HepG2 (cell line): ENCODE results near the gene ARPC1B. TPM values are rescaled to one million over a fixed set of nuclear protein-coding genes. Genes with fewer than 3 reads are reported as not detected.
"Not testable (repeated sequence)": the region's sequence is repeated elsewhere in the genome, so short reads cannot be mapped to it uniquely, and the experiment has no call there.

Experiments
- ATAC-seq: fragments of 200-7000 bp; cut with Tn5 transposase; 3 replicates; pipeline ENCODE4 v1.9.1; 2020; ENCODE audit warnings: mild to moderate bottlenecking, moderate library complexity
- BruUV-seq: library from RNA; stranded (reverse); fragments of 400-500 nt; replicated peaks from 2 replicates; lab custom pipeline; 2021; lab: Mats Ljungman, UMichigan
- CTCF ChIA-PET: fragments of 300-600 bp; formaldehyde crosslinking; extraction: SDS; loops from one replicate; lab custom pipeline; 2021; ENCODE audit warnings: low total read pairs, inconsistent platforms, low intra/inter-chr PET ratio; lab: Yijun Ruan, JAX
- POLR2A ChIA-PET: fragments of 350-600 bp; sonication (Branson Sonifier 250); formaldehyde crosslinking; loops from one replicate; lab custom pipeline; 2020; ENCODE audit warnings: antibody characterized with exemption, inconsistent platforms; lab: Yijun Ruan, JAX
- DNase-seq: peaks from one replicate; pipeline ENCODE4 v3.0.0-alpha.2; 2015; ENCODE audit warnings: low spot score
- FAIRE-seq: peaks from 3 replicates; lab custom pipeline; 2011; peaks lifted over from hg19 to GRCh38; lab: Jason Lieb, UNC
- H2AFZ ChIP-seq: one replicate; pipeline ENCODE4 v1.6.1; 2011; ENCODE audit warnings: low read length, inconsistent platforms
- H3K27ac ChIP-seq: fragments of 300-600 bp; 3 replicates; pipeline ENCODE4 v1.8.0; 2011; ENCODE audit warnings: mixed run types, mild to moderate bottlenecking, mixed read lengths, low read length, inconsistent platforms; ENCODE audit not compliant: insufficient read depth; ENCODE audit errors: extremely low read length
- H3K27me3 ChIP-seq, 2 experiments: fragments of 200-600 bp in 1 of 2; 2 replicates in 1 of 2; 3 replicates in 1 of 2; pipeline versions ENCODE4 v1.6.0 to v1.8.0; 2011; ENCODE audit warnings: low read length in 2 of 2, mild to moderate bottlenecking in 2 of 2, moderate library complexity in 2 of 2, inconsistent platforms in 1 of 2; ENCODE audit not compliant: insufficient read depth in 2 of 2, control insufficient read depth in 1 of 2
- H3K36me3 ChIP-seq, 2 experiments: fragments of 200-600 bp in 1 of 2; replicated peaks in 1 of 2; 2 replicates in 1 of 2; 3 replicates in 1 of 2; pipeline versions ENCODE4 v1.5.1 to v1.8.0; 2011; ENCODE audit warnings: low read length in 2 of 2, inconsistent platforms in 1 of 2; ENCODE audit not compliant: insufficient read depth in 2 of 2, control insufficient read depth in 1 of 2
- H3K4me1 ChIP-seq: 2 replicates; pipeline ENCODE4 v1.5.1; 2012; ENCODE audit warnings: low read length, inconsistent platforms; ENCODE audit not compliant: insufficient read depth
- H3K4me2 ChIP-seq: 2 replicates; pipeline ENCODE4 v1.6.0; 2011; ENCODE audit warnings: low read depth, low read length, inconsistent platforms
- H3K4me3 ChIP-seq, 3 experiments: fragments of 200-600 bp in 1 of 3; sonication (generic), shearing (Covaris generic) in 1 of 3; replicated peaks in 1 of 3; 2 replicates each; pipeline ENCODE4 v1.5.1; 2011 to 2016; ENCODE audit warnings: low read length in 3 of 3, inconsistent platforms in 2 of 3, low read depth in 2 of 3, mild to moderate bottlenecking in 2 of 3, control low read depth in 1 of 3, mixed read lengths in 1 of 3; ENCODE audit not compliant: insufficient read depth in 1 of 3
- H3K79me2 ChIP-seq: one replicate; pipeline ENCODE4 v1.6.1; 2011; ENCODE audit warnings: low read length, inconsistent platforms; ENCODE audit not compliant: insufficient read depth
- H3K9ac ChIP-seq: 2 replicates; pipeline ENCODE4 v1.6.0; 2011; ENCODE audit warnings: mild to moderate bottlenecking, low read depth, low read length, inconsistent platforms; ENCODE audit not compliant: insufficient read depth
- H3K9me3 ChIP-seq: 2 replicates; pipeline ENCODE4 v1.5.1; 2012; ENCODE audit warnings: mild to moderate bottlenecking, low read length
- H4K20me1 ChIP-seq: 2 replicates; pipeline ENCODE4 v1.6.0; 2011; ENCODE audit warnings: inconsistent platforms, mild to moderate bottlenecking, low read length, moderate library complexity; ENCODE audit not compliant: insufficient read depth
- ARID2 ChIP-seq: sonication (generic); formaldehyde crosslinking; IDR thresholded peaks from 2 replicates; pipeline ENCODE4 v1.8.1; 2022; ENCODE audit warnings: mild to moderate bottlenecking, missing genetic modification reagents, borderline replicate concordance
- CEBPB ChIP-seq: IDR thresholded peaks from 2 replicates; pipeline ENCODE4 v1.6.1; 2011; ENCODE audit warnings: low read depth, low read length, improper control_type of control experiment, borderline replicate concordance
- CEBPG ChIP-seq: IDR thresholded peaks from 2 replicates; pipeline ENCODE4 v1.6.1; 2016
- MAFF ChIP-seq: IDR thresholded peaks from 2 replicates; pipeline ENCODE4 v1.6.1; 2011; ENCODE audit warnings: low read depth, low read length, improper control_type of control experiment
- MAFK ChIP-seq, 2 experiments: IDR thresholded peaks in 1 of 2; conservative IDR thresholded peaks in 1 of 2; 2 replicates each; pipeline ENCODE4 v1.6.1; 2011; ENCODE audit warnings: improper control_type of control experiment in 2 of 2, low read length in 2 of 2
- SAP130 ChIP-seq: IDR thresholded peaks from 2 replicates; pipeline ENCODE4 v1.6.1; 2016; ENCODE audit warnings: low read depth
- SRSF1 ChIP-seq: fragments of 200-400 bp; formaldehyde crosslinking; optimal IDR thresholded peaks from 2 replicates; pipeline ENCODE3; 2017; ENCODE audit warnings: mild to moderate bottlenecking, low read depth, low read length, moderate library complexity
- ZFP41 ChIP-seq: sonication (generic); formaldehyde crosslinking; IDR thresholded peaks from 2 replicates; pipeline ENCODE4 v1.4.0; 2020; ENCODE audit warnings: mild to moderate bottlenecking, missing genetic modification reagents, borderline replicate concordance
- ZNF136 ChIP-seq: sonication (generic); formaldehyde crosslinking; IDR thresholded peaks from 2 replicates; pipeline ENCODE4 v1.8.1; 2022; ENCODE audit warnings: low read depth, mild to moderate bottlenecking, moderate library complexity, missing genetic modification reagents
- ZNF3 ChIP-seq: IDR thresholded peaks from 2 replicates; pipeline ENCODE4 v1.7.0; 2017; ENCODE audit warnings: inconsistent platforms
- ZNF878 ChIP-seq: sonication (generic); formaldehyde crosslinking; IDR thresholded peaks from 2 replicates; pipeline ENCODE4 v1.8.1; 2023; ENCODE audit warnings: mild to moderate bottlenecking, missing genetic modification reagents, moderate library complexity
- ZSCAN25 ChIP-seq: sonication (generic); formaldehyde crosslinking; IDR thresholded peaks from 2 replicates; pipeline ENCODE4 v1.8.0; 2022; ENCODE audit warnings: mild to moderate bottlenecking, missing genetic modification reagents
- whole genome bisulfite sequencing: methylation state at CpG from one replicate; pipeline ENCODE4 v1.1.6; 2017; ENCODE audit warnings: low lambda C conversion rate; 5-methylcytosine and 5-hydroxymethylcytosine counted together
- in situ Hi-C: cut with HindIII; loops from 2 replicates; pipeline ENCODE4 v1.10.0; 2017; ENCODE audit warnings: low pct_unique_long_range_greater_than_20kb; ENCODE audit not compliant: extremely low pct_ligation_motif_present
- intact Hi-C: fragments of 100-400 bp; cut with micrococcal nuclease; formaldehyde crosslinking; loops from one replicate; pipeline ENCODE4 v1.10.0; 2022; ENCODE audit not compliant: unreplicated experiment
- polyA plus RNA-seq, 8 experiments: library from polyadenylated mRNA; depleted of rRNA in 3 of 8; stranded (reverse) in 7 of 8; unstranded in 1 of 8; fragments of >200 nt; fragmentation: Illumina TruSeq in 4 of 8; extraction: Trizol in 4 of 8; gene quantifications; 2 replicates each; pipeline versions ENCODE4 v1.2.1 to v1.2.3, GENCODE V29; 2011 to 2016; ENCODE audit warnings: low read depth in 4 of 8, missing spikeins in 1 of 8, mixed read lengths in 1 of 8; ENCODE audit not compliant: insufficient read depth in 1 of 8
- total RNA-seq, 5 experiments: library from RNA; depleted of rRNA; stranded (reverse); fragments of >200 nt; fragmentation: Illumina TruSeq; extraction: Trizol; gene quantifications; 2 replicates each; pipeline ENCODE4 v1.2.3, GENCODE V29; 2016; ENCODE audit warnings: low read depth in 1 of 5
- TF ChIP-seq, protein P1 (sequence below), 2 experiments: fragments of 450-650 bp in 1 of 2; sonication (generic) in 1 of 2; formaldehyde crosslinking; IDR thresholded peaks; 2 replicates each; pipeline versions ENCODE4 v1.5.0 to v1.8.0; 2020 to 2022; ENCODE audit warnings: mild to moderate bottlenecking in 1 of 2, missing genetic modification reagents in 1 of 2

ARPC1B gene
- total and polyA plus RNA-seq, 2 of the 13 experiments (the other 11 are each of a cell fraction or from before 2014, with no cell fraction given), result 72.9 to 89.1 TPM

DNA sequence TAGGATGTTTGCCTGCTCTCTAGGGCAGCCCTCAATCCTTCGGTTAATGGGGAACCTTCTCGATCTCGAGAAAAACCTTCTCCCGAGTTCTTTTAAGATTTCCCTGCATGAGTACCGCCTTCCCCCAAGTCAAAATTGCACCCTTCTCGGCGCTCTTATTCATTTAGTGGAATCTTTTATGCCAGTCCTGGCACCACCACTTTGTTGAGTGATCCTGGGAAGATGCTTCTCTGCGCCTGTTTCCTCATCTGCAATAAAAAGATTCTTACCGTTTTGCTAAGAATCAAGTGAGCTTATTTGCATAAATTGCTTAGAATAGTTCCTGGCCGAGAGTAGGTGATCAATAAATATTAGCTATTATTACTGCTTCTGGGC is 48.1 kb upstream of the ARPC1B start:
- Histone ChIP-seq H3K4me1 (peaks cover 50% of the 10 kb centered on the region), H3K4me2 (peak overlapping the region; percentile 81), H3K36me3 (0 out of 5 replicates have a peak, but pooled peaks cover 0 to 4% of the 10 kb centered on the region in 2 experiments), H3K79me2 (peaks cover 49% of the 10 kb centered on the region), H3K4me3 (peak overlapping the region; percentile 89 to 99 (median 92)), H3K27me3 (no peaks in the 10 kb centered on the region; a peak in 1 of 5 replicates), H2AFZ (no peak overlapping the region), H4K20me1 (no peaks in the 10 kb centered on the region), H3K9me3 (no peaks in the 10 kb centered on the region), H3K9ac (peak overlapping the region; percentile 92), H3K27ac (peak overlapping the region; percentile 83)
- ChIA-PET POLR2A (interaction anchor here (1.0 to 1.4 kb wide), 2 partner anchors 46 to 83 kb away, joined by 4 read pairs; partner anchors contain the start of genes BUD31 and PDAP1), CTCF (no interaction called here)
- no TSS peak for BruUV-seq
- in situ Hi-C loops, result no loop called here
- ATAC-seq (no peak), DNase-seq (no peak), FAIRE-seq (no peak)
- WGBS, result 2% methylated on average over 10 of the region's 10 CpGs
- TF ChIP-seq ZFP41 (no peak), ZNF136 (CRISPR knock-in tag) (no peak), SRSF1 (peak; percentile 8), ZSCAN25 (CRISPR knock-in tag) (0 out of 2 replicates have a peak, but pooled peaks have one; percentile 3), ARID2 (CRISPR knock-in tag) (0 out of 2 replicates have a peak, but pooled peaks have one; percentile 19), ZNF878 (CRISPR knock-in tag) (no peak)
- intact Hi-C loops, result no loop called here

DNA sequence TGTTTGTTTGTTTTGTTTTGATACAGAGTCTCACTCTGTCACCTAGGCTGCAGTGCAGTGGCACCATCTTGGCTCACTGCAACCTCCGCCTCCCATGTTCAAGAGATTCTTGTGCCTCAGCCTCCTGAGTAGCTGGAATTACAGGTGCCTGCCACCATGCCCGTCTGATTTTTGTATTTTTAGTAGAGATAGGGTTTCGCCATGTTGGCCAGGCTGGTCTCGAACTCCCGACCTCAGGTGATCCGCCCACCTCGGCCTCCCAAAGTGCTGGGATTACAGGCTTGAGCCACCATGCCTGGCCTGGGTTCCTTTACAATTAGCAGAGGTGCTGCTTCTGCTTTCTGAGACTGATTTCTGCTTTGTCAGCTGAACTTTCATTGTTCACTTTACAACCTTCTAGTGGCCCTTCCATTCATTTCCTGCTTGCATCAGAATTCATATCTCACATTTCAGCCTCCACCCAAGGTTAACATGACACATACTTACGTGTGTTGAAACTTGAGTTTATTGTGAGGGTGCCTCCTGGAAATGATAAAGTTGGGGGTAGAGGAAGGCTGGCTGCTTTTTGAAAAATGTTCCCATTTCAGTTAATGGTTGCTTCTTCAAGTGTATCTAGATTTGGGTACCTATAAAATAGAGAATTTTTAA is 44.1 kb upstream of the ARPC1B start:
- H3K9ac ChIP-seq, H4K20me1 ChIP-seq, intact Hi-C loops, in situ Hi-C loops, CTCF ChIA-PET, H3K4me2 ChIP-seq, H3K27me3 ChIP-seq, BruUV-seq, FAIRE-seq, H2AFZ ChIP-seq, ATAC-seq, H3K4me3 ChIP-seq, H3K9me3 ChIP-seq: not testable (repeated sequence)
- peaks cover 49% of the 10 kb centered on the region for H3K79me2 ChIP-seq
- peaks cover 40% of the 10 kb centered on the region for H3K4me1 ChIP-seq
- H3K36me3 ChIP-seq, result peaks cover 4 to 20% of the 10 kb centered on the region in 2 experiments
- DNase-seq, result peak; percentile 41
- POLR2A ChIA-PET, result interaction anchor here (1.2 kb wide), 1 partner anchor 42 kb away, joined by 3 read pairs; no protein-coding TSS in a partner anchor
- WGBS, result 91% methylated on average over 8 of the region's 8 CpGs
- 0 out of 2 replicates have a peak, but pooled peaks have one; percentile 44 for TF ChIP-seq ZNF3 (CRISPR knock-in tag)
- peak; percentile 84 to 86 for TF ChIP-seq MAFK (conservative IDR thresholded peaks at IDR 0.05 in 1 of 2, IDR thresholded peaks at IDR 0.05 in 1 of 2; ENCODE audit: low read length in 2 of 2)
- peak; percentile 80 for TF ChIP-seq MAFF
- TF ChIP-seq, protein P1, sequence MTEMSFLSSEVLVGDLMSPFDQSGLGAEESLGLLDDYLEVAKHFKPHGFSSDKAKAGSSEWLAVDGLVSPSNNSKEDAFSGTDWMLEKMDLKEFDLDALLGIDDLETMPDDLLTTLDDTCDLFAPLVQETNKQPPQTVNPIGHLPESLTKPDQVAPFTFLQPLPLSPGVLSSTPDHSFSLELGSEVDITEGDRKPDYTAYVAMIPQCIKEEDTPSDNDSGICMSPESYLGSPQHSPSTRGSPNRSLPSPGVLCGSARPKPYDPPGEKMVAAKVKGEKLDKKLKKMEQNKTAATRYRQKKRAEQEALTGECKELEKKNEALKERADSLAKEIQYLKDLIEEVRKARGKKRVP (CRISPR knock-in tag; IDR thresholded peaks at IDR 0.05), result peak in 1 of 2 experiments; percentile 78; a peak in 2 of 4 replicates
- TF ChIP-seq CEBPG, result 0 out of 2 replicates have a peak, but pooled peaks have one; percentile 20
- peak; percentile 5; the same call in 1 of the 2 replicates for TF ChIP-seq CEBPB
- TF ChIP-seq SAP130 (CRISPR knock-in tag), result 0 out of 2 replicates have a peak, but pooled peaks have one; percentile 14
- TF ChIP-seq, all 625 proteins: peak for 7; not testable (repeated sequence) for 618
- H3K27ac ChIP-seq, result not testable (repeated sequence)
